Measurements from ENCODE around the gene ATP2A1. TPM values are rescaled to one million over a fixed set of nuclear protein-coding genes. Genes with fewer than 3 reads are reported as not detected.

ATP2A1 gene
- total and polyA plus RNA-seq, 2 of the 13 experiments (the other 11 are each of a cell fraction or from before 2014, with no cell fraction given): 3.2 to 12.5 TPM

DNA sequence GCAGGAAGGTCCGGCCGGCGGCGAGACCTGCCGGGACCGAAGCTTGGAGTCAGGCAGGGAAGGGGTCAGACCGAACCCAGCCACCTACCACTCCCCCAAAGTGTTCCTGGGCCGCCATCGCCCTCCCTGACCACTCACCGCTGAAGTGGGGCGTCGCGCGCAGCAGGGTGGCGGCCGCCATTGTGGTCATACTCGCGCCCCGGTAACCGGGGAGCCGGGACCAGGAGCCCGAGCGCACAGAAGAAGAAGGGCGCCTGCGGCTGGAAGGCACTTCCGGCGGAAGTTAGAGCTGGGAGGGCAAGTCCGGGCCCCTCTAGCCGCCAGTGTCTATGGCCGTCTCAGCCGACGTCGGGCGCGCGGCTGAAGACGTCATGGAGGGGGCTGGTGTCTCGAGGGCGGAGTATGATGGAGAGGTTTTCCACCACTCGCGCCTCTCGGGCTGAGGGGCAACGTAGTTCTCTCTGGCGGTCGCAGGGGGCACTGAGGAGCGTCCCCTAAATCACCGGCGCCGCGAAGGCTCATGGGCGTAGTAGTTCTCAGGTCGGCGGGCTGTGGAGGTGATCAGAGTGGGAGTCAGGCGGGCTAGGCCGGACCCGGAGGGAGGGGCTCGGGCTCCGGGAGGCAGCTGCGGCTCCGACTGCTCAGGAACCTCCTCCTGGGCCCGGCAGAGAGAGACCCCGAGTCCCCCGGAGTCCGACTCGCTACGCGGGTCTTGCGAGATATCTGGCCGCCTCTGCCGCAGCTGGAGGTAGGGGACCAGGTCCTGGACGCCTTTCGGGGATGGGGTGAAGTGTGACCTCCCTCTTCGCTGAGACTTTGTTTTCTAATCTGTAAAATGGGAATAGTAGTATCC lies 32.0 kb upstream of the ATP2A1 start, which contains the start of gene TUFM (continued):
- TF ChIP-seq ZNF253 (CRISPR knock-in tag; IDR thresholded peaks at IDR 0.05; ENCODE audit: borderline replicate concordance) (no peak), HNRNPLL (IDR thresholded peaks at IDR 0.05; ENCODE audit: low read depth, low read length, poor library complexity, severe bottlenecking) (peak; percentile 88), TOE1 (CRISPR knock-in tag; IDR thresholded peaks at IDR 0.05) (no peak), ZFAT (CRISPR knock-in tag; conservative IDR thresholded peaks at IDR 0.05) (no peak), REXO4 (CRISPR knock-in tag; IDR thresholded peaks at IDR 0.05; ENCODE audit: borderline replicate concordance) (no peak), NCOA1 (CRISPR knock-in tag; IDR thresholded peaks at IDR 0.05) (peak; percentile 35), RELA (CRISPR knock-in tag; IDR thresholded peaks at IDR 0.05) (0 out of 2 replicates have a peak, but pooled peaks have one; percentile 85), SP2 (CRISPR knock-in tag; IDR thresholded peaks at IDR 0.05) (peak; percentile 80), SALL2 (CRISPR knock-in tag; IDR thresholded peaks at IDR 0.05) (peak; percentile 99), ARID2 (CRISPR knock-in tag; IDR thresholded peaks at IDR 0.05; ENCODE audit: borderline replicate concordance) (no peak), FOSL1 (CRISPR knock-in tag; IDR thresholded peaks at IDR 0.05; ENCODE audit: borderline replicate concordance) (no peak), MAFF (IDR thresholded peaks at IDR 0.05; ENCODE audit: low read depth, low read length) (no peak), MAFK (conservative IDR thresholded peaks at IDR 0.05 in 1 of 2, IDR thresholded peaks at IDR 0.05 in 1 of 2; ENCODE audit: low read length in 2 of 2) (no peak; a peak in 1 of 4 replicates), ZNF33B (CRISPR knock-in tag; IDR thresholded peaks at IDR 0.05) (peak; percentile 79), MED13 (CRISPR knock-in tag; IDR thresholded peaks at IDR 0.05) (peak; percentile 90; the same call in 1 of the 2 replicates), ZNF749 (CRISPR knock-in tag; IDR thresholded peaks at IDR 0.05; ENCODE audit: borderline replicate concordance) (0 out of 2 replicates have a peak, but pooled peaks have one; percentile 35)
- TF ChIP-seq, protein P1, sequence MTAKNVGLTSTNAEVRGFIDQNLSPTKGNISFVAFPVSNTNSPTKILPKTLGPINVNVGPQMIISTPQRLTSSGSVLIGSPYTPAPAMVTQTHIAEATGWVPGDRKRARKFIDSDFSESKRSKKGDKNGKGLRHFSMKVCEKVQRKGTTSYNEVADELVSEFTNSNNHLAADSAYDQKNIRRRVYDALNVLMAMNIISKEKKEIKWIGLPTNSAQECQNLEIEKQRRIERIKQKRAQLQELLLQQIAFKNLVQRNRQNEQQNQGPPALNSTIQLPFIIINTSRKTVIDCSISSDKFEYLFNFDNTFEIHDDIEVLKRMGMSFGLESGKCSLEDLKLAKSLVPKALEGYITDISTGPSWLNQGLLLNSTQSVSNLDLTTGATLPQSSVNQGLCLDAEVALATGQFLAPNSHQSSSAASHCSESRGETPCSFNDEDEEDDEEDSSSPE (CRISPR knock-in tag; IDR thresholded peaks at IDR 0.05): peak; percentile 94
- TF ChIP-seq, protein P2, sequence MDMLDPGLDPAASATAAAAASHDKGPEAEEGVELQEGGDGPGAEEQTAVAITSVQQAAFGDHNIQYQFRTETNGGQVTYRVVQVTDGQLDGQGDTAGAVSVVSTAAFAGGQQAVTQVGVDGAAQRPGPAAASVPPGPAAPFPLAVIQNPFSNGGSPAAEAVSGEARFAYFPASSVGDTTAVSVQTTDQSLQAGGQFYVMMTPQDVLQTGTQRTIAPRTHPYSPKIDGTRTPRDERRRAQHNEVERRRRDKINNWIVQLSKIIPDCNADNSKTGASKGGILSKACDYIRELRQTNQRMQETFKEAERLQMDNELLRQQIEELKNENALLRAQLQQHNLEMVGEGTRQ (IDR thresholded peaks at IDR 0.05; ENCODE audit: low read depth, low read length): no peak
- TF ChIP-seq, protein P2 (CRISPR knock-in tag; IDR thresholded peaks at IDR 0.05; ENCODE audit: borderline replicate concordance): peak; percentile 36; the same call in 1 of the 2 replicates
- TF ChIP-seq, protein P3, sequence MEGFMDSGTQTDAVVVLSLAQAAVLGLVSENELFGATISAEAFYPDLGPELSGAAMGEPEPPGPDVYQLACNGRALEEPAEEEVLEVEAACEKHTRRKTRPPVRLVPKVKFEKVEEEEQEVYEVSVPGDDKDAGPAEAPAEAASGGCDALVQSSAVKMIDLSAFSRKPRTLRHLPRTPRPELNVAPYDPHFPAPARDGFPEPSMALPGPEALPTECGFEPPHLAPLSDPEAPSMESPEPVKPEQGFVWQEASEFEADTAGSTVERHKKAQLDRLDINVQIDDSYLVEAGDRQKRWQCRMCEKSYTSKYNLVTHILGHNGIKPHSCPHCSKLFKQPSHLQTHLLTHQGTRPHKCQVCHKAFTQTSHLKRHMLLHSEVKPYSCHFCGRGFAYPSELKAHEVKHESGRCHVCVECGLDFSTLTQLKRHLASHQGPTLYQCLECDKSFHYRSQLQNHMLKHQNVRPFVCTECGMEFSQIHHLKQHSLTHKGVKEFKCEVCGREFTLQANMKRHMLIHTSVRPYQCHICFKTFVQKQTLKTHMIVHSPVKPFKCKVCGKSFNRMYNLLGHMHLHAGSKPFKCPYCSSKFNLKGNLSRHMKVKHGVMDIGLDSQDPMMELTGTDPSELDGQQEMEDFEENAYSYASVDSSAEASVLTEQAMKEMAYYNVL (CRISPR knock-in tag; IDR thresholded peaks at IDR 0.05; ENCODE audit: borderline replicate concordance): peak; percentile 96
- TF ChIP-seq, protein P4, sequence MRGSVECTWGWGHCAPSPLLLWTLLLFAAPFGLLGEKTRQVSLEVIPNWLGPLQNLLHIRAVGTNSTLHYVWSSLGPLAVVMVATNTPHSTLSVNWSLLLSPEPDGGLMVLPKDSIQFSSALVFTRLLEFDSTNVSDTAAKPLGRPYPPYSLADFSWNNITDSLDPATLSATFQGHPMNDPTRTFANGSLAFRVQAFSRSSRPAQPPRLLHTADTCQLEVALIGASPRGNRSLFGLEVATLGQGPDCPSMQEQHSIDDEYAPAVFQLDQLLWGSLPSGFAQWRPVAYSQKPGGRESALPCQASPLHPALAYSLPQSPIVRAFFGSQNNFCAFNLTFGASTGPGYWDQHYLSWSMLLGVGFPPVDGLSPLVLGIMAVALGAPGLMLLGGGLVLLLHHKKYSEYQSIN (CRISPR knock-in tag; IDR thresholded peaks at IDR 0.05; ENCODE audit: borderline replicate concordance): no peak

Measured in HepG2 (cell line).